CD14-positive monocyte (primary cell): ENCODE data around the gene TXNRD2. TPM values are rescaled to one million over a fixed set of nuclear protein-coding genes. Genes with fewer than 3 reads are reported as not detected.

ENCODE experiments used
- DNase-seq, 3 donors: peaks; one replicate each; pipeline ENCODE4 v3.0.0-alpha.2; 2011 to 2022
- H2AFZ ChIP-seq: 2 replicates; pipeline ENCODE4 v1.6.0; 2012; ENCODE audit warnings: mild to moderate bottlenecking, low read depth, low read length, inconsistent platforms; ENCODE audit not compliant: insufficient read depth, poor library complexity, severe bottlenecking
- H3K27ac ChIP-seq, 2 donors: 1 replicate in 1 of 2; 2 replicates in 1 of 2; pipeline ENCODE4 v1.5.1; 2012 to 2013; ENCODE audit warnings: low read length in 2 of 2, control low read depth in 1 of 2, inconsistent platforms in 1 of 2, low read depth in 1 of 2, mild to moderate bottlenecking in 1 of 2
- H3K27me3 ChIP-seq, 2 donors: one replicate each; pipeline versions ENCODE4 v1.6.0 to v1.6.1; 2011 to 2013; ENCODE audit warnings: low read length in 2 of 2; ENCODE audit not compliant: control insufficient read depth in 2 of 2, insufficient read depth in 2 of 2
- H3K36me3 ChIP-seq, 2 donors: replicated peaks in 1 of 2; 1 replicate in 1 of 2; 2 replicates in 1 of 2; pipeline versions ENCODE4 v1.5.1 to v1.6.1; 2012 to 2013; ENCODE audit warnings: low read length in 2 of 2, control low read depth in 1 of 2, inconsistent platforms in 1 of 2, mild to moderate bottlenecking in 1 of 2; ENCODE audit not compliant: insufficient read depth in 2 of 2, control insufficient read depth in 1 of 2
- H3K4me1 ChIP-seq, 2 donors: 1 replicate in 1 of 2; 2 replicates in 1 of 2; pipeline versions ENCODE4 v1.5.1 to v1.6.1; 2012 to 2013; ENCODE audit warnings: low read length in 2 of 2, control low read depth in 1 of 2, inconsistent platforms in 1 of 2, mild to moderate bottlenecking in 1 of 2, moderate library complexity in 1 of 2; ENCODE audit not compliant: insufficient read depth in 2 of 2, control insufficient read depth in 1 of 2
- H3K4me2 ChIP-seq: replicated peaks from 2 replicates; pipeline ENCODE3; 2012; ENCODE audit warnings: low read length, moderate library complexity, mild to moderate bottlenecking; ENCODE audit not compliant: poor library complexity, severe bottlenecking; ENCODE audit errors: extremely low read depth
- H3K4me3 ChIP-seq, 3 experiments: fragments of 200-600 bp in 1 of 3; sonication (generic) in 1 of 3; replicated peaks in 1 of 3; 1 replicate in 2 of 3; 2 replicates in 1 of 3; pipeline ENCODE4 v1.5.1; 2011 to 2013; ENCODE audit warnings: low read length in 3 of 3, mild to moderate bottlenecking in 3 of 3, control low read depth in 2 of 3, low read depth in 2 of 3, inconsistent platforms in 1 of 3, moderate library complexity in 1 of 3
- H3K79me2 ChIP-seq: 2 replicates; pipeline ENCODE4 v1.6.0; 2012; ENCODE audit warnings: mild to moderate bottlenecking, control low read depth, inconsistent platforms, low read length, moderate library complexity; ENCODE audit not compliant: insufficient read depth
- H3K9ac ChIP-seq: 2 replicates; pipeline ENCODE4 v1.6.0; 2017; ENCODE audit warnings: low read length, mild to moderate bottlenecking; ENCODE audit not compliant: insufficient read depth, poor library complexity, severe bottlenecking
- H3K9me3 ChIP-seq, 2 donors: replicated peaks in 1 of 2; 1 replicate in 1 of 2; 2 replicates in 1 of 2; pipeline versions ENCODE4 v1.5.1 to v1.6.1; 2012 to 2013; ENCODE audit warnings: low read length in 2 of 2, control low read depth in 1 of 2; ENCODE audit not compliant: control insufficient read depth in 1 of 2, insufficient read depth in 1 of 2
- H4K20me1 ChIP-seq: 2 replicates; pipeline ENCODE4 v1.6.0; 2012; ENCODE audit warnings: mild to moderate bottlenecking, low read length, control low read depth, moderate library complexity; ENCODE audit not compliant: insufficient read depth
- H3K27ac Mint-ChIP-seq, 7 donors: one replicate each; pipeline ENCODE4 v1.8.0; 2020; ENCODE audit warnings: mild to moderate bottlenecking in 7 of 7, mixed read lengths in 7 of 7, moderate library complexity in 6 of 7, inconsistent platforms in 2 of 7
- H3K27me3 Mint-ChIP-seq, 3 donors: one replicate each; pipeline ENCODE4 v1.8.0; 2021 to 2022; ENCODE audit warnings: low read depth in 3 of 3, mild to moderate bottlenecking in 3 of 3, mixed read lengths in 3 of 3, moderate library complexity in 3 of 3, inconsistent platforms in 1 of 3
- H3K36me3 Mint-ChIP-seq, 2 donors: one replicate each; pipeline ENCODE4 v1.8.0; 2020; ENCODE audit warnings: mixed read lengths in 2 of 2, inconsistent platforms in 1 of 2, mild to moderate bottlenecking in 1 of 2
- H3K4me1 Mint-ChIP-seq: one replicate; pipeline ENCODE4 v1.8.0; 2020; ENCODE audit warnings: mild to moderate bottlenecking, mixed read lengths
- H3K4me3 Mint-ChIP-seq, 2 donors: one replicate each; pipeline ENCODE4 v1.8.0; 2020; ENCODE audit warnings: mild to moderate bottlenecking in 2 of 2, mixed read lengths in 2 of 2, moderate library complexity in 1 of 2
- H3K9me3 Mint-ChIP-seq, 7 donors: one replicate each; pipeline ENCODE4 v1.8.0; 2020 to 2022; ENCODE audit warnings: mixed read lengths in 7 of 7, mild to moderate bottlenecking in 6 of 7, moderate library complexity in 6 of 7, inconsistent platforms in 2 of 7
- WGBS: methylation state at CpG from one replicate; pipeline ENCODE4 v1.1.5; 2013; ENCODE audit warnings: missing lambda C conversion rate; ENCODE audit not compliant: insufficient coverage; 5-methylcytosine and 5-hydroxymethylcytosine counted together
- intact Hi-C, 2 donors: fragments of 100-400 bp; cut with micrococcal nuclease; formaldehyde crosslinking; loops; one replicate each; pipeline versions ENCODE4 v1.15.0 to v1.15.1; 2023
- polyA plus RNA-seq, 3 donors: library from polyadenylated mRNA; depleted of rRNA in 1 of 3; unstranded in 2 of 3; stranded (reverse) in 1 of 3; fragments of 300-500 nt in 2 of 3; fragments of >200 nt in 1 of 3; fragmentation: Illumina TruSeq in 2 of 3; gene quantifications; 1 replicate in 2 of 3; 2 replicates in 1 of 3; pipeline ENCODE4 v1.2.3, GENCODE V29; 2012 to 2021
- TF ChIP-seq, protein P1 (sequence below): fragments of 200-600 bp; IDR thresholded peaks from one replicate; pipeline ENCODE4 v1.8.0; 2022; ENCODE audit warnings: antibody characterized with exemption, mild to moderate bottlenecking

The TXNRD2 gene
- polyA plus RNA-seq, 3 donors: 24.9 to 54.9 (median 30.8) TPM

DNA sequence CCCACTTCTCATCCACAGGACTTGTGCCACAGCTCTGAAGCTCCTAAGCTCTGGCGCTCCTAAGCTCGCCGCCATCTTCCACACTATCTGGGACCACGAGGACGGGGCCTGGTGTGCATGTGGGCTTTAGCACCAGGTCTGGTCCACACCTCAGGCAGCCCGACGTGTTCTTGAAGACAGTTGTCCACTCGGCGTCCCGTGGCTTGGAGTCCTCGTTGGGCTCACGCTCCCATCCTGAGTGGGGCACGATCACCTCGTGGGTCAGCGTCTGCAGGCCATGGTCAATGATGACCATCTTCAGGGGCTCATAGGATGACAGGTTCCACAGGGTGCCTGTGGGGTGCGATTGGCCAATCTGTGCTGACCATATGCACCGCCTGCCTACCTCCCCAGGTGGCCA is 37.1 kb upstream of the TXNRD2 start:
- no peak overlapping the region for H3K4me3 ChIP-seq
- no peak overlapping the region for H3K4me3 Mint-ChIP-seq
- no peak for DNase-seq
- H3K9ac ChIP-seq: no peak overlapping the region
- peaks cover 0 to 8% (median 5%) of the 10 kb centered on the region in 3 donors for H3K27me3 Mint-ChIP-seq
- no peaks in the 10 kb centered on the region for H3K9me3 Mint-ChIP-seq
- 97% methylated on average over 15 of the region's 17 CpGs for WGBS
- peaks cover 14% of the 10 kb centered on the region for H3K4me1 Mint-ChIP-seq
- H3K27ac Mint-ChIP-seq: no peak overlapping the region
- H3K27ac ChIP-seq: no peak overlapping the region
- no peak overlapping the region for H3K4me2 ChIP-seq
- H3K36me3 Mint-ChIP-seq: no peaks in the 10 kb centered on the region
- TF ChIP-seq, protein P1, sequence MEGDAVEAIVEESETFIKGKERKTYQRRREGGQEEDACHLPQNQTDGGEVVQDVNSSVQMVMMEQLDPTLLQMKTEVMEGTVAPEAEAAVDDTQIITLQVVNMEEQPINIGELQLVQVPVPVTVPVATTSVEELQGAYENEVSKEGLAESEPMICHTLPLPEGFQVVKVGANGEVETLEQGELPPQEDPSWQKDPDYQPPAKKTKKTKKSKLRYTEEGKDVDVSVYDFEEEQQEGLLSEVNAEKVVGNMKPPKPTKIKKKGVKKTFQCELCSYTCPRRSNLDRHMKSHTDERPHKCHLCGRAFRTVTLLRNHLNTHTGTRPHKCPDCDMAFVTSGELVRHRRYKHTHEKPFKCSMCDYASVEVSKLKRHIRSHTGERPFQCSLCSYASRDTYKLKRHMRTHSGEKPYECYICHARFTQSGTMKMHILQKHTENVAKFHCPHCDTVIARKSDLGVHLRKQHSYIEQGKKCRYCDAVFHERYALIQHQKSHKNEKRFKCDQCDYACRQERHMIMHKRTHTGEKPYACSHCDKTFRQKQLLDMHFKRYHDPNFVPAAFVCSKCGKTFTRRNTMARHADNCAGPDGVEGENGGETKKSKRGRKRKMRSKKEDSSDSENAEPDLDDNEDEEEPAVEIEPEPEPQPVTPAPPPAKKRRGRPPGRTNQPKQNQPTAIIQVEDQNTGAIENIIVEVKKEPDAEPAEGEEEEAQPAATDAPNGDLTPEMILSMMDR: no peak
- no peaks in the 10 kb centered on the region for H3K4me1 ChIP-seq
- H3K9me3 ChIP-seq: no peaks in the 10 kb centered on the region
- H4K20me1 ChIP-seq: no peaks in the 10 kb centered on the region
- no peak overlapping the region for H2AFZ ChIP-seq
- intact Hi-C loops: loop anchor here (10.0 kb wide), 1 partner anchor 306 kb away; no protein-coding TSS in a partner anchor
- no peaks in the 10 kb centered on the region for H3K79me2 ChIP-seq
- H3K36me3 ChIP-seq: no peaks in the 10 kb centered on the region
- H3K27me3 ChIP-seq: no peaks in the 10 kb centered on the region

DNA sequence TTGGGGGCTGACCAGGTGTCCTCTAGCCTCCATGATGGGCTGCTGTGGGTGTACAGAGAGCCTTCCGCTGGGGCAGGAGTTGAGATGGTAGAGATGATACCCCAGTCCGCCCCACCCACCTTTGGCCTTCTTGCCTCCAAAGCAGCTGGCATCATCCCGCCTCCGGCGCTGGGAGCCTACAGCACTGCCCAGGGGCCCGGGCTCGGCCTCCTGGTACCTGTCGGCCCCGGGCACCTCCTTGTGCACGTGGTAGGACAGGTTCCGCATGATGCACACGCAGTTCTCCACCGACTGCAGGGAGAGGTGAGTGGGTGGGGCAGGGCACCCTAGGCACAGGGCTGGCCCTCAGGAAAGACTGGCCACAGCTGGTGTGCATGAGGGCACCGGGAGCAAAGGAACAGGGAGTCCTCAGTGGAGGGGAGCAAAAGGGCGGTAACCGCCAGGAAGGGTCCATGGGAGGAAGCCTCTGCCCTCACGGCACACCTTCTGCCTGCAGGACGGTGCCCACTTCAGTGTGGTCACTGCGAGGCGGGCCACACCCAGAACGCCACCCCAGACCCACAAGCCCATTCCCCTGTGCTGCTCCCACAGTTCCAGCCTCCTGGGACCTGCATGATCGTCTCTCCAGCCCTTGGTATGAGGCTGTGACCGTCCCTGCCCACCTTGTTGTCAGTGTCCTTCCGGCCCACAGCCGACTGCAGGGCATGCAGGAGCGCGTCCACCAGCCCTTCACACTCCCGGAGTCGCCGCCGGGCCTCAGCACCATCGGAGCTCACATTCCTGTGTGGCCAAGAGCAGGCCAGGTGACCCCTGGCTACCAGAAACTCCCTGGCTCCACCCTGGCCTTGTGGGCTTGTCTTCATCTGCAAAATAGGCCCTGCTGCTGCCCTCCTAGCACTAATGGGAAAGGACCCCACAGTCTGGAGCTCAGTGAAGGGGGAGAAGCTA is 36.0 kb upstream of the TXNRD2 start:
- Mint-ChIP-seq H3K36me3 (no peaks in the 10 kb centered on the region), H3K9me3 (no peaks in the 10 kb centered on the region), H3K27me3 (peaks cover 0 to 8% (median 5%) of the 10 kb centered on the region in 3 donors), H3K4me3 (no peak overlapping the region), H3K4me1 (peaks cover 14% of the 10 kb centered on the region), H3K27ac (no peak overlapping the region)
- H2AFZ ChIP-seq: no peak overlapping the region
- DNase-seq: no peak
- no peak overlapping the region for H3K4me3 ChIP-seq
- H3K36me3 ChIP-seq: no peaks in the 10 kb centered on the region
- no peaks in the 10 kb centered on the region for H3K4me1 ChIP-seq
- no peaks in the 10 kb centered on the region for H4K20me1 ChIP-seq
- intact Hi-C loops: loop anchor here (10.0 kb wide), 1 partner anchor 307 kb away; no protein-coding TSS in a partner anchor
- no peaks in the 10 kb centered on the region for H3K27me3 ChIP-seq
- TF ChIP-seq, protein P1: no peak
- H3K27ac ChIP-seq: no peak overlapping the region
- H3K4me2 ChIP-seq: no peak overlapping the region
- H3K9me3 ChIP-seq: no peaks in the 10 kb centered on the region
- H3K79me2 ChIP-seq: no peaks in the 10 kb centered on the region
- 97% methylated on average over 30 of the region's 32 CpGs for WGBS
- H3K9ac ChIP-seq: no peak overlapping the region
